NCI-H82 (cell line): ENCODE data around the gene CCDC27.
A peak's percentile ranks its signal among the peaks of the same experiment; 100 is the strongest.
"Not testable (repeated sequence)": the region's sequence is repeated elsewhere in the genome, so short reads cannot be mapped to it uniquely, and the experiment has no call there.

Source experiments
- DNase-seq: peaks from one replicate; lab custom pipeline; 2025; lab: John Stamatoyannopoulos, UW

Gene CCDC27

GRCh38 chr1:3736708-3737107, 15.5 kb upstream of the CCDC27 start:
- DNase-seq = no peak

GRCh38 chr1:3738943-3739342, 13.3 kb upstream of the CCDC27 start:
- DNase-seq = no peak

GRCh38 chr1:3740042-3740441, 12.2 kb upstream of the CCDC27 start:
- DNase-seq = no peak

- no peak for DNase-seq
These were observed 11.5 kb upstream of the CCDC27 start for GRCh38 chr1:3740752-3741151.

- DNase-seq = no peak
These were observed 10.4 kb upstream of the CCDC27 start for GRCh38 chr1:3741566-3742438.

- DNase-seq = no peak
These were observed 9.6 kb upstream of the CCDC27 start for GRCh38 chr1:3742439-3743298.

- DNase-seq = no peak
These were observed 8.8 kb upstream of the CCDC27 start for GRCh38 chr1:3743421-3743820.

GRCh38 chr1:3743826-3744225, 8.4 kb upstream of the CCDC27 start:
- no peak for DNase-seq

GRCh38 chr1:3744646-3745045, 7.6 kb upstream of the CCDC27 start:
- DNase-seq = no peak

GRCh38 chr1:3745071-3745470, 7.2 kb upstream of the CCDC27 start:
- no peak for DNase-seq

- DNase-seq = no peak
These were observed 6.5 kb upstream of the CCDC27 start for GRCh38 chr1:3745590-3746381.

GRCh38 chr1:3746389-3746829, 5.8 kb upstream of the CCDC27 start:
- DNase-seq = peak; percentile 36

GRCh38 chr1:3746830-3747521, 5.3 kb upstream of the CCDC27 start:
- peak; percentile 92 for DNase-seq

- DNase-seq = no peak
These were observed 4.8 kb upstream of the CCDC27 start for GRCh38 chr1:3747522-3747848.

GRCh38 chr1:3747903-3748302, 4.3 kb upstream of the CCDC27 start:
- no peak for DNase-seq

GRCh38 chr1:3748316-3748900, 3.8 kb upstream of the CCDC27 start:
- DNase-seq = not testable (repeated sequence)

- no peak for DNase-seq
These were observed 2.7 kb upstream of the CCDC27 start for GRCh38 chr1:3749512-3749911.

GRCh38 chr1:3750741-3751140, 1.5 kb upstream of the CCDC27 start:
- no peak for DNase-seq

GRCh38 chr1:3753656-3754454, 1.6 kb downstream of the CCDC27 start:
- no peak for DNase-seq

- no peak for DNase-seq
These were observed 4.1 kb downstream of the CCDC27 start for GRCh38 chr1:3756394-3756793.
